Tibial artery (tissue), 4 donors: ENCODE results near the gene TYSND1.
"Not testable (repeated sequence)": the region's sequence is repeated elsewhere in the genome, so short reads cannot be mapped to it uniquely, and the experiment has no call there.

Experiments used
- DNase-seq, 2 donors: peaks; one replicate each; pipeline ENCODE4 v3.0.0-alpha.2; 2019
- H3K27ac ChIP-seq, 2 donors: fragments of 200-600 bp; sonication (generic) in 1 of 2; 1 replicate in 1 of 2; 2 replicates in 1 of 2; pipeline ENCODE4 v1.5.1; 2018 to 2019; ENCODE audit warnings: mild to moderate bottlenecking in 1 of 2
- H3K27me3 ChIP-seq, 2 donors: fragments of 200-600 bp; sonication (generic) in 1 of 2; one replicate each; pipeline versions ENCODE4 v1.5.1 to v1.6.0; 2016 to 2019
- H3K36me3 ChIP-seq, 3 donors: fragments of 200-600 bp; sonication (generic) in 2 of 3; one replicate each; pipeline ENCODE4 v1.5.1; 2016 to 2019; ENCODE audit warnings: mild to moderate bottlenecking in 2 of 3
- H3K4me1 ChIP-seq, 4 donors: fragments of 200-600 bp; sonication (generic) in 2 of 4; 1 replicate in 3 of 4; 2 replicates in 1 of 4; pipeline ENCODE4 v1.5.1; 2016 to 2019
- H3K4me3 ChIP-seq, 2 donors: fragments of 200-600 bp; sonication (generic) in 1 of 2; 1 replicate in 1 of 2; 2 replicates in 1 of 2; pipeline ENCODE4 v1.5.1; 2018 to 2019; ENCODE audit warnings: mild to moderate bottlenecking in 2 of 2
- H3K9me3 ChIP-seq, 3 donors: fragments of 200-600 bp; sonication (generic) in 1 of 3; one replicate each; pipeline ENCODE4 v1.5.1; 2016 to 2019
- intact Hi-C: fragments of 100-400 bp; cut with DNase I; formaldehyde crosslinking; loops from one replicate; pipeline ENCODE4 v1.15.0; 2023; ENCODE audit warnings: low total_unique reads
- TF ChIP-seq, protein P1 (sequence below), 2 experiments: fragments of 200-600 bp in 1 of 2; fragments of 450-650 bp in 1 of 2; IDR thresholded peaks; one replicate each; pipeline ENCODE4 v1.5.1; 2017 to 2019; ENCODE audit warnings: antibody characterized with exemption in 2 of 2, mild to moderate bottlenecking in 1 of 2, moderate library complexity in 1 of 2

TYSND1 gene

GRCh38 chr10:70190581-70190980 lies 44.1 kb upstream of the TYSND1 start:
- intact Hi-C loops, result no loop called here
- H3K27ac ChIP-seq, result no peak overlapping the region
- TF ChIP-seq, protein P1, sequence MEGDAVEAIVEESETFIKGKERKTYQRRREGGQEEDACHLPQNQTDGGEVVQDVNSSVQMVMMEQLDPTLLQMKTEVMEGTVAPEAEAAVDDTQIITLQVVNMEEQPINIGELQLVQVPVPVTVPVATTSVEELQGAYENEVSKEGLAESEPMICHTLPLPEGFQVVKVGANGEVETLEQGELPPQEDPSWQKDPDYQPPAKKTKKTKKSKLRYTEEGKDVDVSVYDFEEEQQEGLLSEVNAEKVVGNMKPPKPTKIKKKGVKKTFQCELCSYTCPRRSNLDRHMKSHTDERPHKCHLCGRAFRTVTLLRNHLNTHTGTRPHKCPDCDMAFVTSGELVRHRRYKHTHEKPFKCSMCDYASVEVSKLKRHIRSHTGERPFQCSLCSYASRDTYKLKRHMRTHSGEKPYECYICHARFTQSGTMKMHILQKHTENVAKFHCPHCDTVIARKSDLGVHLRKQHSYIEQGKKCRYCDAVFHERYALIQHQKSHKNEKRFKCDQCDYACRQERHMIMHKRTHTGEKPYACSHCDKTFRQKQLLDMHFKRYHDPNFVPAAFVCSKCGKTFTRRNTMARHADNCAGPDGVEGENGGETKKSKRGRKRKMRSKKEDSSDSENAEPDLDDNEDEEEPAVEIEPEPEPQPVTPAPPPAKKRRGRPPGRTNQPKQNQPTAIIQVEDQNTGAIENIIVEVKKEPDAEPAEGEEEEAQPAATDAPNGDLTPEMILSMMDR (IDR thresholded peaks at IDR 0.05), result no peak
- no peak overlapping the region for H3K4me3 ChIP-seq
- H3K9me3 ChIP-seq, result no peaks in the 10 kb centered on the region
- no peaks in the 10 kb centered on the region for H3K27me3 ChIP-seq
- H3K36me3 ChIP-seq, result no peaks in the 10 kb centered on the region
- peaks cover 0 to 38% (median 3%) of the 10 kb centered on the region in 4 donors for H3K4me1 ChIP-seq
- no peak for DNase-seq

DNA sequence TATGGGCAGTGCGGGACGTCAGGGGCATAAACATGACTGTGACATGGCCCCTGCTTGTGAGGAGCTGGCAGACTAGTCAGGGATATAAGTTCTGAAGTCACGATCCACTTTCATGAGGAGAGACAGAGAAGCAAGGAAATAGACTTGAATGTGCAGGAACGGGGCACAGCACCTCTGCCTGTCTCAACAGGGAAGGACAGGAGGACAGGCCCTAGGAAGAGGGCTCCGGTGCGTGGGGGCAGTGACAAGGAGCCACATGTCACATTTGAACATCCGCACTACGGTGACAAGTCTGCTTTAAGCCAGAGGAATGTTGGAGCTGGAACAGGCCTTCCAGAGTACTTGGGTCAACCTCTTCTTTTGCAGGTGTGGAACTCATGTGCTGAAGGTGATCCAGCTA lies 43.6 kb upstream of the TYSND1 start:
- DNase-seq, result no peak
- Histone ChIP-seq H3K27ac (no peak overlapping the region), H3K9me3 (no peaks in the 10 kb centered on the region), H3K27me3 (no peaks in the 10 kb centered on the region), H3K4me1 (peaks cover 0 to 38% (median 3%) of the 10 kb centered on the region in 4 donors), H3K36me3 (no peaks in the 10 kb centered on the region), H3K4me3 (no peak overlapping the region)
- intact Hi-C loops, result no loop called here
- TF ChIP-seq, protein P1 (IDR thresholded peaks at IDR 0.05), result no peak

DNA sequence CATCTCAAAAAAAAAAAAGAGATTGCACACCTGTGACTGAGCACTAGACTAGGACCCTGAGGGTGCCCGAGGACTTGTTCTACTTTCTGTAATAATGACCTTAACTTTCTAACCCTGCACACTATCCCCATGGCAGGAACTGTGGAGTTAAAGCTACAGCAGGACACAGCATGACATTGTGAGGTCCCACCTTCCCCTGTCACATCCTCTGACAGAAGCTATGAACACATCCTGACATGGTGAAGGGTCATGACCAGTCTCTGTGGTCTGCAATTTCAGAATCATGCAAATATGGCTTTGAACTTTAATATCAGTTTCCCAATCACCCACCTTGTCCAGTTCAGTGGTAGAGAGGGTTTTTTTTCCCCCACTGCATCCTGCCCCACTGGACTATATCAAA lies 42.3 kb upstream of the TYSND1 start:
- Histone ChIP-seq H3K36me3 (no peaks in the 10 kb centered on the region), H3K4me1 (peaks cover 0 to 27% (median 3%) of the 10 kb centered on the region in 4 donors), H3K9me3 (no peaks in the 10 kb centered on the region), H3K4me3 (no peak overlapping the region), H3K27ac (no peak overlapping the region), H3K27me3 (no peaks in the 10 kb centered on the region)
- no peak for DNase-seq
- TF ChIP-seq, protein P1 (IDR thresholded peaks at IDR 0.05), result no peak
- intact Hi-C loops, result no loop called here

GRCh38 chr10:70186571-70186970 lies 40.1 kb upstream of the TYSND1 start:
- TF ChIP-seq, protein P1 (IDR thresholded peaks at IDR 0.05), result no peak

GRCh38 chr10:70186090-70186489 lies 39.6 kb upstream of the TYSND1 start:
- H3K9me3 ChIP-seq, result no peaks in the 10 kb centered on the region
- H3K27me3 ChIP-seq, result no peaks in the 10 kb centered on the region
- H3K27ac ChIP-seq, result no peak overlapping the region
- DNase-seq, result no peak
- TF ChIP-seq, protein P1 (IDR thresholded peaks at IDR 0.05), result no peak
- H3K36me3 ChIP-seq, result no peaks in the 10 kb centered on the region
- no peak overlapping the region for H3K4me3 ChIP-seq
- intact Hi-C loops, result no loop called here
- H3K4me1 ChIP-seq, result peaks cover 0 to 10% (median 3%) of the 10 kb centered on the region in 4 donors

More at GRCh38 chr10:70186571-70186970, 40.1 kb upstream of the TYSND1 start:
- no peaks in the 10 kb centered on the region for H3K27me3 ChIP-seq
- H3K27ac ChIP-seq, result no peak overlapping the region
- H3K4me1 ChIP-seq, result peaks cover 0 to 14% (median 3%) of the 10 kb centered on the region in 4 donors
- DNase-seq, result no peak
- intact Hi-C loops, result no loop called here
- H3K9me3 ChIP-seq, result no peaks in the 10 kb centered on the region
- no peak overlapping the region for H3K4me3 ChIP-seq
- H3K36me3 ChIP-seq, result no peaks in the 10 kb centered on the region

GRCh38 chr10:70183304-70183703 lies 36.8 kb upstream of the TYSND1 start:
- intact Hi-C loops, result no loop called here
- Histone ChIP-seq H3K9me3 (peaks cover 0 to 4% (median 0%) of the 10 kb centered on the region in 3 donors), H3K4me3 (no peak overlapping the region), H3K27ac (no peak overlapping the region), H3K4me1 (no peaks in the 10 kb centered on the region), H3K27me3 (no peaks in the 10 kb centered on the region), H3K36me3 (no peaks in the 10 kb centered on the region)
- no peak for DNase-seq
- TF ChIP-seq, protein P1 (IDR thresholded peaks at IDR 0.05), result no peak

- not testable (repeated sequence) for H3K36me3 ChIP-seq, DNase-seq
These were observed 32.7 kb upstream of the TYSND1 start for GRCh38 chr10:70179209-70179608.

More at GRCh38 chr10:70179209-70179608, 32.7 kb upstream of the TYSND1 start:
- H3K9me3 ChIP-seq, intact Hi-C loops, H3K4me1 ChIP-seq, H3K4me3 ChIP-seq, H3K27me3 ChIP-seq, H3K27ac ChIP-seq: not testable (repeated sequence)
